RWPE1 (cell line): ENCODE results near the gene RIMS3.

Experiments used
- CTCF ChIA-PET: fragments of 350-600 bp; sonication (Branson Sonifier 250); formaldehyde crosslinking; extraction: SDS; loops from one replicate; lab custom pipeline; 2021; lab: Yijun Ruan, JAX
- POLR2A ChIA-PET: fragments of 400-600 bp; formaldehyde crosslinking; extraction: SDS; loops from one replicate; lab custom pipeline; 2020; ENCODE audit warnings: antibody characterized with exemption; ENCODE audit not compliant: low non-redundant PET; lab: Yijun Ruan, JAX
- DNase-seq: peaks from one replicate; pipeline ENCODE4 v3.0.0; 2012; ENCODE audit warnings: low spot score
- H3K27ac ChIP-seq: fragments of 450-650 bp; 2 replicates; pipeline ENCODE4 v1.5.1; 2017
- TF ChIP-seq, protein P1 (sequence below): fragments of 450-650 bp; conservative IDR thresholded peaks from 2 replicates; pipeline ENCODE4 v1.5.1; 2017; ENCODE audit warnings: low read depth, mild to moderate bottlenecking

RIMS3 gene

DNA sequence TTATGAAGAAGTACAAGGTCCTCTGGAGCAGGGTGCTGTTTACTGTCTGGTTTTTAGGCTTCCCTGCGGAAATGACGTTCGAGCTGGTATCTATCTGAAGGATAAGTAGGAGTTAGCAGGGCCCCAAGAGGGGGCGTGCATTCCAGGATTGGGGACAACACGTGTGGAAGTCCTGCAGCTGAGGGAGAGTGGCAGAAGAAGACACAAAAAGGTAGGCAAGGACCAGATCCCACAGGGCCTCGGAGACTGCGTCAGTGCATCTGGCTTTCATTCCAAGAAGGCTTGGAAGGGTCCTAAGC is 5.9 kb downstream of the RIMS3 start:
- no peak overlapping the region for H3K27ac ChIP-seq
- DNase-seq = no peak
- CTCF ChIA-PET = interaction anchor here (0.6 kb wide), 1 partner anchor 10 kb away, joined by 3 read pairs; no protein-coding TSS in a partner anchor
- TF ChIP-seq, protein P1, sequence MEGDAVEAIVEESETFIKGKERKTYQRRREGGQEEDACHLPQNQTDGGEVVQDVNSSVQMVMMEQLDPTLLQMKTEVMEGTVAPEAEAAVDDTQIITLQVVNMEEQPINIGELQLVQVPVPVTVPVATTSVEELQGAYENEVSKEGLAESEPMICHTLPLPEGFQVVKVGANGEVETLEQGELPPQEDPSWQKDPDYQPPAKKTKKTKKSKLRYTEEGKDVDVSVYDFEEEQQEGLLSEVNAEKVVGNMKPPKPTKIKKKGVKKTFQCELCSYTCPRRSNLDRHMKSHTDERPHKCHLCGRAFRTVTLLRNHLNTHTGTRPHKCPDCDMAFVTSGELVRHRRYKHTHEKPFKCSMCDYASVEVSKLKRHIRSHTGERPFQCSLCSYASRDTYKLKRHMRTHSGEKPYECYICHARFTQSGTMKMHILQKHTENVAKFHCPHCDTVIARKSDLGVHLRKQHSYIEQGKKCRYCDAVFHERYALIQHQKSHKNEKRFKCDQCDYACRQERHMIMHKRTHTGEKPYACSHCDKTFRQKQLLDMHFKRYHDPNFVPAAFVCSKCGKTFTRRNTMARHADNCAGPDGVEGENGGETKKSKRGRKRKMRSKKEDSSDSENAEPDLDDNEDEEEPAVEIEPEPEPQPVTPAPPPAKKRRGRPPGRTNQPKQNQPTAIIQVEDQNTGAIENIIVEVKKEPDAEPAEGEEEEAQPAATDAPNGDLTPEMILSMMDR = no peak
- POLR2A ChIA-PET = no interaction called here

DNA sequence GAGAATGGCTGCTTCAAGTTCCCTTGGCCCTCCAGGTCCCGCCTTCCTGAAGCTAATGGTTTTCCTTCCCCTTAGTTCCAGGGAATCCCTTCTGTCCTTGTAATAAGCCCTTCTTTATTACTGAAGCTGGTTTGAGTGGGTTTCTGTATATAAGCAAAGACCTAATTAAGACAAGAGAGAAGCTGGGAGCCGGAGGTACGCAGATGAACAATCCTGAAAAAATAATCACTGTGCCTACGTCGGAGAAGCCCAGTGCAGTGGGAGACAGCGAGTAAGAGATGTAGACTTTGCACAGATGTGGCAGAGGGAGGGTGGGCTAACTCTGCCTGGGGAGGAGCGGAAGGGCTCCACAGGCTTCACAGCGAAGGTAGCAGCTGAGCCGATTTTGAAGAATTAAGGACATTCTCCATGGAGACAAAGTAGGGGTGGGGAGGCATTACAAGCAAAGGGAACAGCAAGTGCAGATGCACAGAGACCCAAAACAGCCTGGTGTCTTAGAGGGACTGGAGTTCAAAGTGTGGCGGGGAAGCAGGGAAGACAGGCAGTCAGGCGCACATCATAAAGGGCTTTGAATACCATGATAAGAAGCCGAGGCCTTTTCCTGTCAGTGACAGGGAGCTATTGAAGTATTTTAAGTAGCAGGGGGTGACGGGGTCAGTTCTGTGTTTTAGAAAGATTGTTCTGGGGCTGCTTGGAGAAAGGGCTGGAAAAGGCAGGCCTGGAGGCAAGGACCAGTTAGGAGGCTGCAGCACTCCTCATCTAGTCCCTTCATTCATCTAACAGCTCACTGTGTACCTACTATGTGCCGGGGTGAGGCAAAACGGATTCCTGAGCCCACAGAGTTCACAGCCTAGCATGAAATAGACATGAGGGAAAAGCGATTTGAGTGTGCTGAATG is 6.5 kb downstream of the RIMS3 start:
- DNase-seq = no peak

DNA sequence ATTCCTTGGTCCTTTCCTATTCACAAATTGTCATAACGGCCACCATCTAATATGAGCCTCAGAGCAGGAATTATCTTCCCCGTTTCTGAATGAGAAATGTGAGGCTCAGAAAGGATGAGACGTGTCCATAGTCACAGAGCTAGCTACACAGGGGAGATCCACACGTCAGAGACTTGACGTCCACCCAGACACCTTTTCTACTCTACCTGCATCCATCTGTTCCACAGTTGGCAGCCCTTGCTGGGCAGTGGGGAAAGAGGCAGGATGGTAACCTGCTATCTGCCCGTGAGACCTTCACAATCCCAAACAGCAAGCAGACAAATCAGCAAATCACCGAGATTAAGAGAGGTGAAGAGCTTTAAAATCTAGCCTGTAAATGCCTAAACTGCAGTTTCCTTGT is 8.4 kb downstream of the RIMS3 start:
- DNase-seq = no peak
- TF ChIP-seq, protein P1 = no peak
- ChIA-PET CTCF (interaction anchor here (0.6 to 0.7 kb wide), 2 partner anchors 21 to 68 kb away, joined by 3 read pairs; no protein-coding TSS in a partner anchor), POLR2A (no interaction called here)
- no peak overlapping the region for H3K27ac ChIP-seq

More for the DNA sequence above, 6.5 kb downstream of the RIMS3 start:
- CTCF ChIA-PET = no interaction called here
- TF ChIP-seq, protein P1 = no peak
- no peak overlapping the region for H3K27ac ChIP-seq
- POLR2A ChIA-PET = interaction anchor here (0.5 kb wide), 1 partner anchor 336 kb away, joined by 7 read pairs; no protein-coding TSS in a partner anchor

DNA sequence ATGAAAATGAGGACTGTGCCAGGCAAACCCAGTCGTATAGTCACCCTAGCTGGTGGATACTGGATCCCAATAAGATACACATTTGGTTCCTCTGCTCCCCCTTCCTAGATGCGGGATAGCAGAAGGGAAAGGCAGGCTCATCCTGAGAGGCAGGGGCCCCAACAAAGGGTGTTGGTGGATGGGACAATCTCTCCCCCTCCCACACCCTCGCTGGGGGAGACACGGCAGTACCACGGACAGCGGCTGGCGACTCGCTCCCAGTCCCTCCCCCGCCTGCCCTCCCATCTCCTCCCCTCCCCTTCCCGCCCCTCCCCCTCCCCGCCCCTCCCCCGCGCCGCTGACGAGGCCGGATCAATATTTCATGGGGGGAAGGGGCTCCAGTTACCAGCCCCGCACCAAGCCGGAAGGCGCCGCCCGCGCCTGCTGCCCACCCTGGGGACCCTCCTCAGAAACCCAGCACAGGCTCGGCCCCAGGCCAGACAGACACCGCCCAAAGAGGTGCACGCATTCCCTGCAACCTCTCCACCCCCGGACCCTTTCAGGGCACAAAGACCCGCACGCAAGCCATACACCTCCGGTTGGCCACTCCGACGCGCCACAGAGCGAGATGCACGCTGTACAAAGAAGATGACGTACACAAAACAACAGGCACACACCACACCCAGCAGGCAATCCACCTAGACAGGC is 11.5 kb downstream of the RIMS3 start:
- ChIA-PET POLR2A (no interaction called here), CTCF (no interaction called here)
- H3K27ac ChIP-seq = no peak overlapping the region
- DNase-seq = no peak
- TF ChIP-seq, protein P1 = no peak

DNA sequence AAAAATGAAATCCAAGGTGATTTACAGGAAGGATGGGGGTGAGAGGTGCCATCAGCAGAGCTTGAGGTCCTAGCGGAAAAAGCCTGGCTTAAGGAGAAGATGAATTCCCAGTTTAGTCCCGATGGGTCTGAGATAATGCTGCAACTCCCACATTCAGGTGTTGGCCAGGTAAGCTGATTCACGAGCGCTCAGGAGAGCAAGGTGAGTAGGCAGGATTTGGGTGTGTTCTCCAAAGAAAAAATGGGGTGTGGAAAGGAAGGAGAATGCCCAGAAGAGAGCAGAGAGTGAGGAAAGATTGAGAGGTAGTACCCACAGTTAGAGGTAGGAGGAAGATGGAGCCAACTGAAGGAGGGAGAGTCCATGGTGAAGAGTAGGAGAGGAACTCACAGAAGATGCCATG is 12.5 kb downstream of the RIMS3 start:
- no peak overlapping the region for H3K27ac ChIP-seq
- POLR2A ChIA-PET = no interaction called here
- CTCF ChIA-PET = interaction anchor here (0.6 to 0.7 kb wide), 2 partner anchors 65 to 537 kb away, joined by 3 to 4 read pairs; no protein-coding TSS in a partner anchor
- no peak for DNase-seq
- TF ChIP-seq, protein P1 = no peak

DNA sequence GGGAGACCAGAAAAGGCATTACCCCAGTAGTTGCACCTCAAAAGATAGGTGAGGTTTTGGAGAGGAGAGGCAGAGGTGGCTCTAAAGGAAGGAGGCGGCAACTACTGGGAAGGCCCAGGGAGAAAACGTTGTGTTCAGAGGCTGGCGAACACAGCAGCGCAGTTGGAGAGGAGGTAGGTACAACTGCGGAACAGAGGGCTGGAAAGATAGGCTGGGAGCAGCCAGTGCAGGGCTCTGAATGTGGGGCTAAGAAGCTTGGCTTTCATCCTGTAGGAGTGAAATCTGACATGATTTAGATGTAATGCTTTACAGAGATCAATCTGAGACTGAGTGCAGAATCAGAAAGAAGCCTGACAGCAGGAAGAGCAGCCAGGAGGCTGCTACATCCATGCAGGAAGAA is 13.0 kb downstream of the RIMS3 start:
- TF ChIP-seq, protein P1 = no peak
- no peak for DNase-seq
- POLR2A ChIA-PET = no interaction called here
- H3K27ac ChIP-seq = no peak overlapping the region
- CTCF ChIA-PET = interaction anchor here (0.6 to 0.7 kb wide), 2 partner anchors 65 to 538 kb away, joined by 3 to 4 read pairs; no protein-coding TSS in a partner anchor
